Stimulated activated CD8-positive, alpha-beta memory T cell treated with anti-CD3 and anti-CD28 coated beads, Interleukin-4, amount 100 ng/mL, for 48 hours (primary cell): ENCODE results near the gene PML.
"Not testable (repeated sequence)": the region's sequence is repeated elsewhere in the genome, so short reads cannot be mapped to it uniquely, and the experiment has no call there.

Experiments used
- DNase-seq: peaks from one replicate; pipeline ENCODE4 v3.0.0-alpha.2; 2020

Gene PML

GRCh38 chr15:74042603-74043424 is 48.3 kb downstream of the PML start:
- no peak for DNase-seq

GRCh38 chr15:74043425-74044266 is 49.1 kb downstream of the PML start:
- no peak for DNase-seq

GRCh38 chr15:74044267-74045110 is 50.0 kb downstream of the PML start:
- DNase-seq: no peak

GRCh38 chr15:74045184-74045583 is 50.7 kb downstream of the PML start:
- no peak for DNase-seq

GRCh38 chr15:74045636-74046274 is 51.2 kb downstream of the PML start:
- no peak for DNase-seq

GRCh38 chr15:74046275-74046674 is 51.8 kb downstream of the PML start:
- no peak for DNase-seq

GRCh38 chr15:74050127-74050526 is 55.6 kb downstream of the PML start:
- DNase-seq: no peak

- no peak for DNase-seq
Measured at GRCh38 chr15:74050556-74051234, 56.2 kb downstream of the PML start.

- DNase-seq: not testable (repeated sequence)
Measured at GRCh38 chr15:74052271-74053260, 58.0 kb downstream of the PML start.

- no peak for DNase-seq
Measured at GRCh38 chr15:74053517-74053916, 59.0 kb downstream of the PML start.

GRCh38 chr15:74053941-74054529 is 59.5 kb downstream of the PML start:
- peak; percentile 85 for DNase-seq

- no peak for DNase-seq
Measured at GRCh38 chr15:74055804-74056203, 61.3 kb downstream of the PML start.

- not testable (repeated sequence) for DNase-seq
Measured at GRCh38 chr15:74056330-74056729, 61.8 kb downstream of the PML start.

GRCh38 chr15:74059050-74059833 is 64.7 kb downstream of the PML start:
- not testable (repeated sequence) for DNase-seq

- no peak for DNase-seq
Measured at GRCh38 chr15:74060251-74060650, 65.7 kb downstream of the PML start.

- DNase-seq: no peak
Measured at GRCh38 chr15:74062236-74062635, 67.7 kb downstream of the PML start.

GRCh38 chr15:74062671-74063070 is 68.2 kb downstream of the PML start:
- no peak for DNase-seq

GRCh38 chr15:74063425-74064146 is 69.1 kb downstream of the PML start:
- DNase-seq: not testable (repeated sequence)

GRCh38 chr15:74064183-74064582 is 69.7 kb downstream of the PML start:
- not testable (repeated sequence) for DNase-seq
